Vagina (tissue), 2 donors: Measurements from ENCODE around the gene GATD1. TPM values are rescaled to one million over a fixed set of nuclear protein-coding genes. Genes with fewer than 3 reads are reported as not detected.
A peak's percentile ranks its signal among the peaks of the same experiment; 100 is the strongest.

Experiments
- DNase-seq, 2 donors: peaks; one replicate each; pipeline ENCODE4 v3.0.0-alpha.2; 2017; ENCODE audit errors: extremely low spot score in 2 of 2
- H3K27ac ChIP-seq: fragments of 200-600 bp; sonication (generic); one replicate; pipeline ENCODE4 v1.5.1; 2019
- H3K27me3 ChIP-seq: fragments of 200-600 bp; sonication (generic); one replicate; pipeline ENCODE4 v1.5.1; 2019
- H3K36me3 ChIP-seq, 2 donors: fragments of 200-600 bp; sonication (generic); one replicate each; pipeline ENCODE4 v1.5.1; 2017 to 2019
- H3K4me1 ChIP-seq: fragments of 200-600 bp; sonication (generic); one replicate; pipeline ENCODE4 v1.5.1; 2019
- H3K4me3 ChIP-seq, 2 donors: fragments of 200-600 bp; sonication (generic); 1 replicate in 1 of 2; 2 replicates in 1 of 2; pipeline ENCODE4 v1.5.1; 2016 to 2019
- H3K9me3 ChIP-seq: fragments of 200-600 bp; sonication (generic); one replicate; pipeline ENCODE4 v1.5.1; 2019
- CTCF ChIP-seq, 3 experiments: fragments of 450-650 bp in 2 of 3; fragments of 200-600 bp in 1 of 3; sonication (generic) in 1 of 3; IDR thresholded peaks; one replicate each; pipeline ENCODE4 v1.5.1; 2017 to 2019; ENCODE audit warnings: antibody characterized with exemption in 3 of 3, mild to moderate bottlenecking in 2 of 3, moderate library complexity in 2 of 3
- POLR2A ChIP-seq, 2 donors: fragments of 450-650 bp; IDR thresholded peaks; one replicate each; pipeline ENCODE4 v1.6.1; 2017; ENCODE audit warnings: antibody characterized with exemption in 2 of 2, mild to moderate bottlenecking in 2 of 2, moderate library complexity in 2 of 2
- POLR2AphosphoS5 ChIP-seq, 2 donors: sonication (generic); formaldehyde crosslinking; IDR thresholded peaks; one replicate each; pipeline ENCODE4 v1.9.0; 2017; ENCODE audit warnings: antibody characterized with exemption in 2 of 2, mild to moderate bottlenecking in 2 of 2, low read depth in 1 of 2; ENCODE audit not compliant: insufficient read depth in 1 of 2
- intact Hi-C: fragments of 100-400 bp; cut with DNase I; formaldehyde crosslinking; loops from one replicate; pipeline ENCODE4 v1.15.1; 2023
- total RNA-seq: library from RNA; depleted of rRNA; stranded (reverse); fragments of >200 nt; gene quantifications from one replicate; pipeline ENCODE4 v1.2.3, GENCODE V29; 2016

GATD1 gene
- total RNA-seq, 1 donor from 2014 or later: 33.4 TPM

GRCh38 chr11:788009-788640 is 10.8 kb upstream of the GATD1 start:
- no peak overlapping the region for H3K4me3 ChIP-seq
- DNase-seq: no peak
- H3K9me3 ChIP-seq: no peaks in the 10 kb centered on the region
- TF ChIP-seq CTCF (IDR thresholded peaks at IDR 0.05) (no peak), POLR2A (IDR thresholded peaks at IDR 0.05) (no peak), POLR2AphosphoS5 (IDR thresholded peaks at IDR 0.05; ENCODE audit: insufficient read depth in 1 of 2, low read depth in 1 of 2) (no peak)
- H3K4me1 ChIP-seq: peaks cover 20% of the 10 kb centered on the region
- H3K27ac ChIP-seq: no peak overlapping the region
- no peaks in the 10 kb centered on the region for H3K36me3 ChIP-seq
- H3K27me3 ChIP-seq: no peaks in the 10 kb centered on the region
- intact Hi-C loops: no loop called here

GRCh38 chr11:787084-787675 is 9.9 kb upstream of the GATD1 start:
- no peak overlapping the region for H3K4me3 ChIP-seq
- intact Hi-C loops: no loop called here
- peaks cover 30% of the 10 kb centered on the region for H3K4me1 ChIP-seq
- H3K27ac ChIP-seq: no peak overlapping the region
- no peaks in the 10 kb centered on the region for H3K27me3 ChIP-seq
- TF ChIP-seq CTCF (IDR thresholded peaks at IDR 0.05): no peak
- H3K9me3 ChIP-seq: no peaks in the 10 kb centered on the region
- H3K36me3 ChIP-seq: no peaks in the 10 kb centered on the region
- no peak for DNase-seq

GRCh38 chr11:786235-787083 is 9.2 kb upstream of the GATD1 start:
- TF ChIP-seq CTCF (IDR thresholded peaks at IDR 0.05) (no peak), POLR2AphosphoS5 (IDR thresholded peaks at IDR 0.05; ENCODE audit: insufficient read depth in 1 of 2, low read depth in 1 of 2) (no peak), POLR2A (IDR thresholded peaks at IDR 0.05) (no peak)
- Histone ChIP-seq H3K27ac (no peak overlapping the region), H3K4me1 (peaks cover 32% of the 10 kb centered on the region), H3K9me3 (no peaks in the 10 kb centered on the region), H3K27me3 (no peaks in the 10 kb centered on the region), H3K4me3 (no peak overlapping the region), H3K36me3 (no peaks in the 10 kb centered on the region)
- DNase-seq: no peak
- intact Hi-C loops: no loop called here

- peaks cover 22% of the 10 kb centered on the region for H3K4me1 ChIP-seq
- H3K4me3 ChIP-seq: no peak overlapping the region
- H3K9me3 ChIP-seq: no peaks in the 10 kb centered on the region
- no peak for DNase-seq
- H3K27ac ChIP-seq: peak overlapping the region; percentile 50
- intact Hi-C loops: no loop called here
- TF ChIP-seq POLR2A (IDR thresholded peaks at IDR 0.05) (no peak), CTCF (IDR thresholded peaks at IDR 0.05) (peak; percentile 17 to 59 (median 21)), POLR2AphosphoS5 (IDR thresholded peaks at IDR 0.05; ENCODE audit: insufficient read depth in 1 of 2, low read depth in 1 of 2) (peak; percentile 60 to 64)
- H3K27me3 ChIP-seq: no peaks in the 10 kb centered on the region
- H3K36me3 ChIP-seq: no peaks in the 10 kb centered on the region
Observed at GRCh38 chr11:783581-784015, 6.3 kb upstream of the GATD1 start.
